ENCODE results near the gene HBS1L. TPM values are rescaled to one million over a fixed set of nuclear protein-coding genes. Genes with fewer than 3 reads are reported as not detected.

Gene HBS1L
- total RNA-seq, 3 donors from 2014 or later (not counting 1 experiment from before 2014, with no cell fraction given), result 75.3 to 82.2 (median 80.1) TPM

DNA sequence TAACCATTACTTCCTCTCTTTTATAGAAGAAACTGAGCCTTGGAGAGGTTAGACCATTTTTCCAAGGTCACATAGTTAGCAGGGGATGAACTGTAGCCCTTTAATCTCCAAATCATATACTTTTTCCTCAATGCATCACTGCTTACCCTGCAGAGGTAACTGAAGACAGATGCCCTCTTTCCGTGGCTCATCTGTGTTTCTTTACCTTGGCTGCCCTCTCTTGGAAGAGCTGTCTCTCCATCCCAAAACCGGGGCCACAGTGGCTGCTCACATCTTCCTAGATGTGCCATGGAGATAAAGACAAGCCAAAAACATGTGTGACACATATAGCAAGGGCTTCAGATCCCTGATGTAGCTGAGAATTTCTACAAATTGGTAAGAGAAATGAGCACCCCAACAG is 104.1 kb downstream of the HBS1L start:
- H3K4me3 ChIP-seq (ENCODE audit: low read length), result no peak overlapping the region
- TF ChIP-seq, protein P1, sequence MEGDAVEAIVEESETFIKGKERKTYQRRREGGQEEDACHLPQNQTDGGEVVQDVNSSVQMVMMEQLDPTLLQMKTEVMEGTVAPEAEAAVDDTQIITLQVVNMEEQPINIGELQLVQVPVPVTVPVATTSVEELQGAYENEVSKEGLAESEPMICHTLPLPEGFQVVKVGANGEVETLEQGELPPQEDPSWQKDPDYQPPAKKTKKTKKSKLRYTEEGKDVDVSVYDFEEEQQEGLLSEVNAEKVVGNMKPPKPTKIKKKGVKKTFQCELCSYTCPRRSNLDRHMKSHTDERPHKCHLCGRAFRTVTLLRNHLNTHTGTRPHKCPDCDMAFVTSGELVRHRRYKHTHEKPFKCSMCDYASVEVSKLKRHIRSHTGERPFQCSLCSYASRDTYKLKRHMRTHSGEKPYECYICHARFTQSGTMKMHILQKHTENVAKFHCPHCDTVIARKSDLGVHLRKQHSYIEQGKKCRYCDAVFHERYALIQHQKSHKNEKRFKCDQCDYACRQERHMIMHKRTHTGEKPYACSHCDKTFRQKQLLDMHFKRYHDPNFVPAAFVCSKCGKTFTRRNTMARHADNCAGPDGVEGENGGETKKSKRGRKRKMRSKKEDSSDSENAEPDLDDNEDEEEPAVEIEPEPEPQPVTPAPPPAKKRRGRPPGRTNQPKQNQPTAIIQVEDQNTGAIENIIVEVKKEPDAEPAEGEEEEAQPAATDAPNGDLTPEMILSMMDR (IDR thresholded peaks at IDR 0.05), result no peak
- no peaks in the 10 kb centered on the region for H3K36me3 ChIP-seq (ENCODE audit: control insufficient read depth, insufficient read depth, low read length)
- no peaks in the 10 kb centered on the region for H3K27me3 Mint-ChIP-seq (ENCODE audit: low read depth in 2 of 2)
- 81% methylated on average over 2 of the region's 2 CpGs for WGBS (ENCODE audit: insufficient coverage)
- DNase-seq (no peak), ATAC-seq (no peak)
- no peak overlapping the region for H3K27ac ChIP-seq (ENCODE audit: low read length)
- H3K4me1 Mint-ChIP-seq, result no peaks in the 10 kb centered on the region
- no peak overlapping the region for H3K27ac Mint-ChIP-seq
- H3K4me1 ChIP-seq (ENCODE audit: control insufficient read depth, insufficient read depth, low read length), result no peaks in the 10 kb centered on the region
- H3K9me3 Mint-ChIP-seq, result no peaks in the 10 kb centered on the region
- no peaks in the 10 kb centered on the region for H3K36me3 Mint-ChIP-seq
- no peak overlapping the region for H3K4me3 Mint-ChIP-seq
- intact Hi-C loops (cut with micrococcal nuclease), result no loop called here
- no peaks in the 10 kb centered on the region for H3K9me3 ChIP-seq (ENCODE audit: control insufficient read depth, insufficient read depth, low read length)
- H3K27me3 ChIP-seq (ENCODE audit: control insufficient read depth, insufficient read depth, low read length), result no peaks in the 10 kb centered on the region

DNA sequence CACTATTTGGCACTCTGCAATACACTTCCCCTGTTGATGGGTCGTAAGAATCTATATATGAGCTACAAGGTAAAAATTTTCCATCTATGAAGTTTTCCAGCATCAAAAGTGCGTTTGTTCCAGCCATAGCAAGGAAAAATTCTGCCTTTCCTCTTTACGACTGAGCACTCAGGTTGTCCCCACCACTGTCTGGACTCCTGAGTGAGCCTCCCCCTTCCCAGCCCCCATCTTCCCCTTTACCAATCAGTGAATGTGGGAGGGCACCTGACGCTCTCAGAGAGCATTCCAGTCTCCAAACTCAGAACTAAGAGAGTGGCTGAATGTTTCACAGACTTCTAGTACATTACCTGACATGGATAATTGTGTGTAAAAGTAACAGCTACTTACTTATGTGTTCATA is 104.7 kb downstream of the HBS1L start, which contains the start of gene ALDH8A1:
Gene ALDH8A1 (minus strand): TSS at position 175 of the 400 bp plus-strand sequence. CDS start 48 bp downstream, at position 127.
- Mint-ChIP-seq H3K27me3 (ENCODE audit: low read depth in 2 of 2) (no peaks in the 10 kb centered on the region), H3K9me3 (no peaks in the 10 kb centered on the region), H3K27ac (no peak within 1 kb of the TSS), H3K4me3 (no peak within 1 kb of the TSS), H3K36me3 (no peaks in the 10 kb centered on the region), H3K4me1 (no peaks in the 10 kb centered on the region)
- Histone ChIP-seq H3K9me3 (ENCODE audit: control insufficient read depth, insufficient read depth, low read length) (no peaks in the 10 kb centered on the region), H3K4me3 (ENCODE audit: low read length) (no peak within 1 kb of the TSS), H3K27me3 (ENCODE audit: control insufficient read depth, insufficient read depth, low read length) (no peaks in the 10 kb centered on the region), H3K4me1 (ENCODE audit: control insufficient read depth, insufficient read depth, low read length) (no peaks in the 10 kb centered on the region), H3K27ac (ENCODE audit: low read length) (no peak within 1 kb of the TSS), H3K36me3 (ENCODE audit: control insufficient read depth, insufficient read depth, low read length) (no peaks in the 10 kb centered on the region)
- ATAC-seq (no peak), DNase-seq (no peak)
- WGBS (ENCODE audit: insufficient coverage), result 100% methylated on average over 3 of the region's 4 CpGs
- TF ChIP-seq, protein P1 (IDR thresholded peaks at IDR 0.05), result no peak
- intact Hi-C loops (cut with micrococcal nuclease), result no loop called here

DNA sequence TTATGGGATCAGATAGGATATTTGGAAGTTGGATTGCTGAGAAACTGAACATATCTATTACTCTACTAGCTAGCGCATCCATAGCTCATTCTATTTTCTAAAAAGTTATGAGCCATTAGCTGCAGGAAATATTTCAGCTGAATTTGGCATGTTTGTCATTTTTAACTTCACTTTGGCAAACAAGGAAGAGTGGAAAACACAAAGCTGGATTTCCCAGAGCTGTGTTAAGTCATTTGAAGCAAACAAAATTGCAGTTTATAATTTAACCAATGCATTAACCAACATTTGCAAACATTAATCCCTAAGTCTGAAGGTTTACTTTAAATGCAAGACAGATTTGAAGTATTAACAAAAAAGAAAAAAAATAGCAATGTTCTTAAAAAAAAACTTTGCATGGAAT is 105.9 kb downstream of the HBS1L start:
- WGBS (ENCODE audit: insufficient coverage), result 89% methylated on average over 1 of the region's 1 CpG
- Mint-ChIP-seq H3K27me3 (ENCODE audit: low read depth in 2 of 2) (no peaks in the 10 kb centered on the region), H3K4me1 (no peaks in the 10 kb centered on the region), H3K27ac (no peak overlapping the region), H3K36me3 (no peaks in the 10 kb centered on the region), H3K9me3 (no peaks in the 10 kb centered on the region), H3K4me3 (no peak overlapping the region)
- no peaks in the 10 kb centered on the region for H3K27me3 ChIP-seq (ENCODE audit: control insufficient read depth, insufficient read depth, low read length)
- DNase-seq (no peak), ATAC-seq (no peak)
- no peaks in the 10 kb centered on the region for H3K4me1 ChIP-seq (ENCODE audit: control insufficient read depth, insufficient read depth, low read length)
- intact Hi-C loops (cut with micrococcal nuclease), result no loop called here
- TF ChIP-seq, protein P1 (IDR thresholded peaks at IDR 0.05), result no peak
- H3K27ac ChIP-seq (ENCODE audit: low read length), result no peak overlapping the region
- H3K9me3 ChIP-seq (ENCODE audit: control insufficient read depth, insufficient read depth, low read length), result no peaks in the 10 kb centered on the region
- no peak overlapping the region for H3K4me3 ChIP-seq (ENCODE audit: low read length)
- no peaks in the 10 kb centered on the region for H3K36me3 ChIP-seq (ENCODE audit: control insufficient read depth, insufficient read depth, low read length)

DNA sequence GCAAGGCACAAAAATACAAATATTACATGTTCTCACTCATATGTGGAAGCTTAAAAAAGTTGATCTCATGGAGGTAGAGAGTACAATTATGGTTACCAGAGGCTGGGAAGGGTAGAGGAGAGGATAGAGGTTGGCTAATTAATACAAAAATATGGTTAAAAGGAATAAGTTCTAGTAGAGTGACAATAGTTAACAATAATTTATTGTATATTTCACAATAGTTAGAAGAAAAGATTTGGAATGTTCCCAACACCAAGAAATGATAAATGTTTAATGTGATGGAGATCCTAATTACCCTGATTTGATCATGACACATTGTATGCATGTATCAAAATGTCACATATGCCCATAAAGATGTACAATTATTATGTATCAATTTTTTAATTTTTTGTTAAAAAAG is 106.5 kb downstream of the HBS1L start:
- Histone ChIP-seq H3K9me3 (ENCODE audit: control insufficient read depth, insufficient read depth, low read length) (no peaks in the 10 kb centered on the region), H3K36me3 (ENCODE audit: control insufficient read depth, insufficient read depth, low read length) (no peaks in the 10 kb centered on the region), H3K27ac (ENCODE audit: low read length) (no peak overlapping the region), H3K4me1 (ENCODE audit: control insufficient read depth, insufficient read depth, low read length) (no peaks in the 10 kb centered on the region), H3K4me3 (ENCODE audit: low read length) (no peak overlapping the region), H3K27me3 (ENCODE audit: control insufficient read depth, insufficient read depth, low read length) (no peaks in the 10 kb centered on the region)
- ATAC-seq, result no peak
- Mint-ChIP-seq H3K4me3 (no peak overlapping the region), H3K27ac (no peak overlapping the region), H3K4me1 (no peaks in the 10 kb centered on the region), H3K27me3 (ENCODE audit: low read depth in 2 of 2) (no peaks in the 10 kb centered on the region), H3K9me3 (no peaks in the 10 kb centered on the region), H3K36me3 (no peaks in the 10 kb centered on the region)
- intact Hi-C loops (cut with micrococcal nuclease), result no loop called here
- TF ChIP-seq, protein P1 (IDR thresholded peaks at IDR 0.05), result no peak
- no peak for DNase-seq
